NCI-H1436 (cell line): ENCODE data around the gene PDE4DIP.
"Not testable (repeated sequence)": the region's sequence is repeated elsewhere in the genome, so short reads cannot be mapped to it uniquely, and the experiment has no call there.

ENCODE experiments used
- DNase-seq: peaks from one replicate; lab custom pipeline; 2025; lab: John Stamatoyannopoulos, UW

PDE4DIP gene

GRCh38 chr1:148874408-148875388 lies 30.5 kb downstream of the PDE4DIP start:
- DNase-seq, result not testable (repeated sequence)

GRCh38 chr1:148879812-148880416 lies 35.7 kb downstream of the PDE4DIP start:
- not testable (repeated sequence) for DNase-seq

- not testable (repeated sequence) for DNase-seq
These were observed 37.0 kb downstream of the PDE4DIP start for GRCh38 chr1:148881261-148881660.

GRCh38 chr1:148885219-148885618 lies 41.0 kb downstream of the PDE4DIP start:
- not testable (repeated sequence) for DNase-seq

GRCh38 chr1:148886293-148886692 lies 42.1 kb downstream of the PDE4DIP start:
- not testable (repeated sequence) for DNase-seq

- not testable (repeated sequence) for DNase-seq
These were observed 44.4 kb downstream of the PDE4DIP start for GRCh38 chr1:148888597-148888996.

GRCh38 chr1:148889267-148890074 lies 45.2 kb downstream of the PDE4DIP start:
- not testable (repeated sequence) for DNase-seq

GRCh38 chr1:148890075-148890568 lies 45.9 kb downstream of the PDE4DIP start:
- DNase-seq, result not testable (repeated sequence)

GRCh38 chr1:148894360-148895352 lies 50.4 kb downstream of the PDE4DIP start:
- not testable (repeated sequence) for DNase-seq

- not testable (repeated sequence) for DNase-seq
These were observed 55.8 kb downstream of the PDE4DIP start for GRCh38 chr1:148900026-148900425.

GRCh38 chr1:148900691-148901090 lies 56.5 kb downstream of the PDE4DIP start:
- DNase-seq, result not testable (repeated sequence)

- DNase-seq, result not testable (repeated sequence)
These were observed 57.1 kb downstream of the PDE4DIP start for GRCh38 chr1:148901150-148901952.

- DNase-seq, result not testable (repeated sequence)
These were observed 57.7 kb downstream of the PDE4DIP start for GRCh38 chr1:148901953-148902341.

GRCh38 chr1:148909219-148909826 lies 65.1 kb downstream of the PDE4DIP start:
- DNase-seq, result not testable (repeated sequence)

GRCh38 chr1:148911303-148911928 lies 67.2 kb downstream of the PDE4DIP start:
- not testable (repeated sequence) for DNase-seq

- not testable (repeated sequence) for DNase-seq
These were observed 72.0 kb downstream of the PDE4DIP start for GRCh38 chr1:148916222-148916621.

- not testable (repeated sequence) for DNase-seq
These were observed 72.6 kb downstream of the PDE4DIP start for GRCh38 chr1:148916695-148917348.

- not testable (repeated sequence) for DNase-seq
These were observed 74.7 kb downstream of the PDE4DIP start for GRCh38 chr1:148918836-148919447.
